Mesodermal cell (in vitro differentiated cells): Measurements from ENCODE around the gene HSD3B7.

Experiments used
- H3K27ac ChIP-seq: 2 replicates; pipeline ENCODE4 v1.7.0; 2013; ENCODE audit warnings: mild to moderate bottlenecking, low read depth, low read length, moderate library complexity; ENCODE audit not compliant: severe bottlenecking
- H3K36me3 ChIP-seq: 2 replicates; pipeline ENCODE4 v1.7.1; 2013; ENCODE audit warnings: mild to moderate bottlenecking, low read length, moderate library complexity; ENCODE audit not compliant: control insufficient read depth, insufficient read depth
- H3K4me1 ChIP-seq: one replicate; pipeline ENCODE4 v1.7.1; 2013; ENCODE audit warnings: mild to moderate bottlenecking, low read length; ENCODE audit not compliant: insufficient read depth, control insufficient read depth, poor library complexity, severe bottlenecking
- H3K4me3 ChIP-seq: 2 replicates; pipeline ENCODE4 v1.7.0; 2013; ENCODE audit warnings: low read length, control low read depth, mild to moderate bottlenecking; ENCODE audit not compliant: insufficient read depth, poor library complexity, severe bottlenecking; ENCODE audit errors: extremely low read depth
- H3K9me3 ChIP-seq: 2 replicates; pipeline ENCODE4 v1.7.1; 2013; ENCODE audit warnings: mild to moderate bottlenecking, low read length, moderate library complexity; ENCODE audit not compliant: control insufficient read depth
- WGBS, 2 experiments: methylation state at CpG; one replicate each; pipeline ENCODE4 v1.1.5; 2013; ENCODE audit warnings: missing lambda C conversion rate in 2 of 2; ENCODE audit not compliant: insufficient coverage in 2 of 2; 5-methylcytosine and 5-hydroxymethylcytosine counted together

Gene HSD3B7

GRCh38 chr16:30972872-30973271 lies 12.1 kb upstream of the HSD3B7 start:
- no peak overlapping the region for H3K27ac ChIP-seq
- peaks cover 3% of the 10 kb centered on the region for H3K4me1 ChIP-seq
- no peaks in the 10 kb centered on the region for H3K9me3 ChIP-seq
- H3K36me3 ChIP-seq, result peaks cover 96% of the 10 kb centered on the region
- 84 to 88% methylated on average over 7 of the region's 7 CpGs for WGBS, 2 experiments
- no peak overlapping the region for H3K4me3 ChIP-seq

DNA sequence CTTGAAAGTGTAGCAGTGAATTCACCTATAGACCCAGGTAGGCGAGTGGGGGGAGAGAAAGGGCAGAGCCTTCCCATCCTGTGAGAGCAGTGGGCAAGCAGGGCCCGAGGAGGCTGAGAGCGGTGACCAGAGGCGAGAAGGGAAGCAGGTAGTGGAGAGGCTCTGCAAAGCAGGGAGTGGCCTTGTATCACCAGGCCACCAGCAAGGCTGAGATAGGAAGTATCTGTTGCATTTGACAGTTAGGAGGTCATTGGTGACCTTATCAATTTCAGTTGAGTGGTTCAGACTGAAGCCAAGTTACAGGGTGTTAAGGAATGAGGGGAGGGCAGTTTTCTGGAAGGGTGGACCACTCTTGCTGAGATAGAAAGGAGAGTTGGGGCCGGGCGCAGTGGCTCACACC lies 10.7 kb upstream of the HSD3B7 start:
- WGBS, 2 experiments, result 93 to 97% methylated on average over 6 of the region's 6 CpGs

GRCh38 chr16:30976486-30976885 lies 8.5 kb upstream of the HSD3B7 start:
- Histone ChIP-seq H3K9me3 (no peaks in the 10 kb centered on the region), H3K4me3 (no peak overlapping the region), H3K36me3 (peaks cover 94% of the 10 kb centered on the region), H3K27ac (no peak overlapping the region), H3K4me1 (peaks cover 3% of the 10 kb centered on the region)
- WGBS, 2 experiments, result 95 to 100% methylated on average over 4 of the region's 4 CpGs

More for the DNA sequence above, 10.7 kb upstream of the HSD3B7 start:
- H3K4me1 ChIP-seq, result peaks cover 3% of the 10 kb centered on the region
- H3K9me3 ChIP-seq, result no peaks in the 10 kb centered on the region
- no peak overlapping the region for H3K27ac ChIP-seq
- H3K36me3 ChIP-seq, result peaks cover 97% of the 10 kb centered on the region
- no peak overlapping the region for H3K4me3 ChIP-seq

- Histone ChIP-seq H3K4me3 (no peak overlapping the region), H3K4me1 (peaks cover 3% of the 10 kb centered on the region), H3K36me3 (peaks cover 93% of the 10 kb centered on the region), H3K27ac (no peak overlapping the region), H3K9me3 (no peaks in the 10 kb centered on the region)
- WGBS, 2 experiments, result 90 to 92% methylated on average over 12 to 17 of the region's 17 CpGs
These were observed 7.5 kb upstream of the HSD3B7 start for GRCh38 chr16:30977502-30977901.

DNA sequence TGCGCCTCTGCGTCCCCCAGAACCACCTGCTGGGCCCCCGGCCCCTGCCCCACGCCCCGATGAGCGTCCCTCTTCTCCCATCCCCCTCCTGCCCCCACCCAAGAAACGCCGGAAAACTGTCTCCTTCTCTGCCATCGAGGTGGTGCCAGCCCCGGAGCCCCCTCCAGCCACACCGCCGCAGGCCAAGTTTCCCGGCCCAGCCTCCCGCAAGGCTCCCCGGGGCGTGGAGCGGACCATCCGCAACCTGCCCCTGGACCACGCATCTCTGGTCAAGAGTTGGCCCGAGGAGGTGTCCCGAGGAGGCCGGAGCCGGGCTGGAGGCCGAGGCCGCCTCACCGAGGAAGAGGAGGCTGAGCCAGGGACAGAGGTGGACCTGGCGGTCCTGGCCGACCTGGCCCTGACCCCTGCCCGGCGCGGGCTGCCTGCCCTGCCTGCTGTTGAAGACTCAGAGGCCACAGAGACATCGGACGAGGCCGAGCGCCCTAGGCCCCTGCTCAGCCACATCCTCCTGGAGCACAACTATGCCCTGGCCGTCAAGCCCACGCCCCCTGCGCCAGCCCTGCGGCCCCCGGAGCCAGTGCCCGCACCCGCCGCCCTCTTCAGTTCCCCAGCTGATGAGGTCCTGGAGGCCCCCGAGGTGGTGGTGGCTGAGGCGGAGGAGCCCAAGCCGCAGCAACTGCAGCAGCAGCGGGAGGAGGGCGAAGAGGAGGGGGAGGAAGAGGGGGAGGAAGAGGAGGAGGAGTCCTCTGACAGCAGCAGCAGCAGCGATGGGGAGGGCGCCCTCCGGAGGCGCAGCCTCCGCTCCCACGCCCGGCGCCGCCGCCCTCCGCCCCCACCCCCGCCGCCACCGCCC lies 5.6 kb upstream of the HSD3B7 start:
- Histone ChIP-seq H3K4me3 (no peak overlapping the region), H3K4me1 (peaks cover 6% of the 10 kb centered on the region), H3K27ac (no peak overlapping the region), H3K9me3 (no peaks in the 10 kb centered on the region), H3K36me3 (peaks cover 87% of the 10 kb centered on the region)
- 96 to 97% methylated on average over 37 to 51 of the region's 62 CpGs for WGBS, 2 experiments

GRCh38 chr16:30980023-30980371 lies 5.0 kb upstream of the HSD3B7 start:
- WGBS, 2 experiments, result 92 to 95% methylated on average over 15 of the region's 15 CpGs
- Histone ChIP-seq H3K27ac (no peak overlapping the region), H3K36me3 (peaks cover 84% of the 10 kb centered on the region), H3K4me1 (peaks cover 9% of the 10 kb centered on the region), H3K9me3 (no peaks in the 10 kb centered on the region), H3K4me3 (no peak overlapping the region)

DNA sequence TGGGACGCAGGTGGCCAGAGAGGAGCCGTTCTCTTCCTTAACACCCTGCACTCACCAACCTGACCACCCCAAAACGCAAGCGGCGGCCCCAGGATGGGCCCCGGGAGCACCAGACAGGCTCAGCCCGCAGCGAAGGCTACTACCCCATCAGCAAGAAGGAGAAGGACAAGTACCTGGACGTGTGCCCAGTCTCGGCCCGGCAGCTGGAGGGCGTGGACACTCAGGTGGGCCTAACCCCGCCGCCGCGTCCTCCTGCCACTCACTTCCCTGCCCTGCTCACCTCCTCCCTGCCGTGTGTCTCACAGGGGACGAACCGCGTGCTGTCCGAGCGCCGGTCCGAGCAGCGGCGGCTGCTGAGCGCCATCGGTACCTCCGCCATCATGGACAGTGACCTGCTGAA lies 4.6 kb upstream of the HSD3B7 start:
- 93 to 98% methylated on average over 16 to 22 of the region's 29 CpGs for WGBS, 2 experiments
- H3K4me1 ChIP-seq, result peaks cover 14% of the 10 kb centered on the region
- H3K36me3 ChIP-seq, result peaks cover 80% of the 10 kb centered on the region
- H3K9me3 ChIP-seq, result no peaks in the 10 kb centered on the region
- H3K27ac ChIP-seq, result no peak overlapping the region
- no peak overlapping the region for H3K4me3 ChIP-seq

- Histone ChIP-seq H3K9me3 (no peaks in the 10 kb centered on the region), H3K4me1 (peaks cover 17% of the 10 kb centered on the region), H3K27ac (no peak overlapping the region), H3K4me3 (no peak overlapping the region), H3K36me3 (peaks cover 75% of the 10 kb centered on the region)
- 97 to 99% methylated on average over 14 of the region's 14 CpGs for WGBS, 2 experiments
These were observed 4.0 kb upstream of the HSD3B7 start for GRCh38 chr16:30980959-30981358.

DNA sequence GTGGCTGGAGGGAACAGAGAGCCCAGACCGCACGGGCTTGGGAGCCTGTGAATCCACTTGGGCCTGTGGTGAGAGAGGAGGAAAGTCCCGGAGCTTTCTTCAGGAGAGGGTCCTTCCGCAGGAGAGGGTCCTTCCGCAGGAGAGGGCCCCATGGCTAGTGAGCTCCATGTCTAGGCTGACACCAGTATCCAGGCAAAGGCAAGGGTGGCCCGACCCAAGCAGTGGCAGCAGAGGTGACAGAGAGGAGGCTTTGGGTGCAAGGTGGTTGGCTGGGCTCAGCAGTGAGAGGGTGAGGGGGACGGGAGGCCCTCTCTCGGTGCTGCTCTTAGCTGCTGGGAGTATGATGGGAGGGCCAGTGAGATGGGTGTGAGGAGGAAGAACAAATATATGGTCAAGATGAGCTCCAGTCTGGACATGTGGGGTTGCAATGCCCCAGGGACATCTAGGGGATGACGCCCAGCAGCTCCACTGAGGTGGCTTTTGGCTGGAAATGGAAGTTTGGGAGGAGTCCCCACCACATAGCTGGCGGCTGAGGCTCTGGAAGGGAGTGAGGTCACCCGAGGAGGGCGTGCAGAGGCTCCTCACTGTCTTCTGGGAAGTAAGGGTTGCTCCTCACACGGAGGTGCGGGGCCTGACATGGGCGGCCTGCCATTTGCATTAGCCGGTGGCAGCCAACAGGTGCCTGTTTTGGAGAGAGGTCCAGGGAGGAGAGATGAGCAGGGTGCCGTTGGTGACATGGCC lies 2.3 kb upstream of the HSD3B7 start:
- Histone ChIP-seq H3K4me1 (peaks cover 13% of the 10 kb centered on the region), H3K9me3 (no peaks in the 10 kb centered on the region), H3K4me3 (no peak overlapping the region), H3K27ac (no peak overlapping the region), H3K36me3 (peaks cover 64% of the 10 kb centered on the region)
- 94 to 98% methylated on average over 13 to 17 of the region's 17 CpGs for WGBS, 2 experiments

DNA sequence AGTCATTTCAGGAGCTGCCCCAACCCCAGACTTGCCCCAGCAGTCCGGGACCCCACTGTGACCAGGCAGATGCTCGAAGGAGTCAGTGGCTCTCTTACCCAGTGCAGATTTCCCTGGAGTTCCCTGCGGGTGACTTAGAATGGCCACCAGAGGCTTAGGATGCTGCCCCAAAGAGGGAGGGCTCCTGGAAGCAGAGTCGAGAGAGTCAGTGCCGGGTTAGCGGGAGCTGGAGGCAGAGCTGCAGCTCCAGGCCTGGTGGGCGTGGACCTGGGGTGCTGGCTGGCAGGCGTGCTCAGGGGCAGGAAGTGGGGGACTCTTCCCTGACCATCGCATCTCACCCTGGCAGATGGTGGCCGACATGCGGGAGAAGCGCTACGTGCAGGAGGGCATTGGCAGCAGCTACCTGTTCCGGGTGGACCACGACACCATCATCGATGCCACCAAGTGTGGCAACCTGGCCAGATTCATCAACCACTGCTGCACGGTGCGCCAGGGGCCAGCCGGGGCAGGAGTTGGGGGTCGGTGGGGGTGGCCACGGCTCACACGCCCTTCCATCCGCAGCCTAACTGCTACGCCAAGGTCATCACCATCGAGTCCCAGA lies 1.6 kb upstream of the HSD3B7 start:
- peaks cover 13% of the 10 kb centered on the region for H3K4me1 ChIP-seq
- H3K9me3 ChIP-seq, result no peaks in the 10 kb centered on the region
- 95 to 96% methylated on average over 24 to 25 of the region's 25 CpGs for WGBS, 2 experiments
- H3K36me3 ChIP-seq, result peaks cover 58% of the 10 kb centered on the region
- H3K4me3 ChIP-seq, result no peak overlapping the region
- no peak overlapping the region for H3K27ac ChIP-seq
